Activated CD4-positive, CD25-positive, alpha-beta regulatory T cell treated with anti-CD3 and anti-CD28 coated beads, Interleukin-2, amount 50 U/mL, for 16 hours (primary cell): ENCODE measurements around the gene RPTOR.

Source experiments
- DNase-seq: peaks from one replicate; pipeline ENCODE4 v3.0.0-alpha.2; 2020; ENCODE audit warnings: low read depth, low spot score

Gene RPTOR

GRCh38 chr17:81012574-81013447 is 468.2 kb downstream of the RPTOR start:
- DNase-seq, result no peak

- no peak for DNase-seq
Measured at GRCh38 chr17:81013642-81014041, 469.0 kb downstream of the RPTOR start.

- DNase-seq, result no peak
Measured at GRCh38 chr17:81015136-81015535, 470.5 kb downstream of the RPTOR start.
